ENCODE data around the gene FRMD1.

Gene FRMD1

GRCh38 chr6:168011291-168011690 lies 67.7 kb downstream of the FRMD1 start:
- no peak for DNase-seq (ENCODE audit: low spot score in 2 of 2)
- Mint-ChIP-seq H3K36me3 (peaks cover 5% of the 10 kb centered on the region), H3K9me3 (peaks cover 28% of the 10 kb centered on the region), H3K27ac (no peak overlapping the region), H3K27me3 (peaks cover 1% of the 10 kb centered on the region), H3K4me3 (no peak overlapping the region), H3K4me1 (no peaks in the 10 kb centered on the region)
- no peak for ATAC-seq (ENCODE audit: low read depth)

DNA sequence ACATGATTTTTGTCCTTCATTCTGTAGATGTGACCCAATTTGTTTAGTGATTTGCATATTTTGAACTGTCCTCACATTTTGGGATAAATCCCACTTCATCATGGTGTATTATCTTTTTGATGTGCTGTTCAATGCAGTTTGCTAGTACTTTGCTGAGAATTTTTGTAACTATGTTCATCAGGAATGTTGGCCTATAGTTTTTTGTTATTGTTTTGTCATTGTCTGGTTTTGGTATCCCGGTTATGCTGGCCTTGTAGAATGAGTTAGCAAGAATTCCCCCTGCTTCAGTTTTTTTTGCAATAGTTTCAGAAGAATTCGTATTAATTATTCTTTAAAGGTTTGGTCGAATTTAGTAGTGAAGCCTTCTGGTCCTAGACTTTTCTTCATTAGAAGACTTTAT lies 69.7 kb downstream of the FRMD1 start:
- ATAC-seq (ENCODE audit: low read depth) = no peak
- no peak overlapping the region for H3K4me3 Mint-ChIP-seq
- H3K27me3 Mint-ChIP-seq = peaks cover 1% of the 10 kb centered on the region
- no peaks in the 10 kb centered on the region for H3K4me1 Mint-ChIP-seq
- H3K9me3 Mint-ChIP-seq = peaks cover 28% of the 10 kb centered on the region
- H3K36me3 Mint-ChIP-seq = peaks cover 5% of the 10 kb centered on the region
- no peak overlapping the region for H3K27ac Mint-ChIP-seq
- DNase-seq (ENCODE audit: low spot score in 2 of 2) = no peak

- Mint-ChIP-seq H3K4me1 (no peaks in the 10 kb centered on the region), H3K27me3 (no peaks in the 10 kb centered on the region), H3K36me3 (peaks cover 5% of the 10 kb centered on the region), H3K27ac (no peak overlapping the region), H3K4me3 (no peak overlapping the region), H3K9me3 (peaks cover 26% of the 10 kb centered on the region)
- no peak for ATAC-seq (ENCODE audit: low read depth)
- no peak for DNase-seq (ENCODE audit: low spot score in 2 of 2)
Observed at GRCh38 chr6:168007592-168008338, 71.2 kb downstream of the FRMD1 start.

DNA sequence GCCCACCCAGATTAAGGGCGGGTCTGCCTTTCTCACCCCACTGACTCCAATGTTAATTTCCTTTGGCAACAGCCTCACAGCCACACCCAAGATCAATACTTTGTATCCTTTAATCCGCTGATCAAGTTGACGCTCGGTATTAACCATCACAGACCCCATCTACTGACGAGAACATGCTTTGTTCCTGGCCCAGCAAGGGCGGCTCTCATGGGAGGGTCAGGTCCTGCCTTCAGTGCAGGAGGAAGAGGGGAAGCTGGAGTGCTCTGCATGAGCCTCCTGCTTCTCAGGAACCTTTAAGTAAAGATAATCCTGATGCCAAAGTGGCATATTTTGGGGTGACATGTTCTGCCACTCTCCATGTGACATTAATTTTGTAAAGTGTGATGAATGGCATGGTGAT lies 73.2 kb downstream of the FRMD1 start:
- DNase-seq (ENCODE audit: low spot score in 2 of 2) = no peak
- Mint-ChIP-seq H3K36me3 (peaks cover 1% of the 10 kb centered on the region), H3K4me3 (no peak overlapping the region), H3K27me3 (no peaks in the 10 kb centered on the region), H3K9me3 (peaks cover 15% of the 10 kb centered on the region), H3K4me1 (no peaks in the 10 kb centered on the region), H3K27ac (no peak overlapping the region)
- ATAC-seq (ENCODE audit: low read depth) = no peak

- Mint-ChIP-seq H3K27ac (no peak overlapping the region), H3K9me3 (peaks cover 10% of the 10 kb centered on the region), H3K27me3 (no peaks in the 10 kb centered on the region), H3K4me3 (no peak overlapping the region), H3K4me1 (no peaks in the 10 kb centered on the region), H3K36me3 (no peaks in the 10 kb centered on the region)
- no peak for ATAC-seq (ENCODE audit: low read depth)
- no peak for DNase-seq (ENCODE audit: low spot score in 2 of 2)
Observed at GRCh38 chr6:168004945-168005344, 74.1 kb downstream of the FRMD1 start.

- Mint-ChIP-seq H3K27me3 (no peaks in the 10 kb centered on the region), H3K27ac (no peak overlapping the region), H3K9me3 (peaks cover 5% of the 10 kb centered on the region), H3K4me1 (no peaks in the 10 kb centered on the region), H3K36me3 (no peaks in the 10 kb centered on the region), H3K4me3 (no peak overlapping the region)
- no peak for ATAC-seq (ENCODE audit: low read depth)
- DNase-seq (ENCODE audit: low spot score in 2 of 2) = no peak
Observed at GRCh38 chr6:168004023-168004422, 75.0 kb downstream of the FRMD1 start.

All from memory B cell (primary cell).